Measurements from ENCODE around the gene CCDC24.

DNA sequence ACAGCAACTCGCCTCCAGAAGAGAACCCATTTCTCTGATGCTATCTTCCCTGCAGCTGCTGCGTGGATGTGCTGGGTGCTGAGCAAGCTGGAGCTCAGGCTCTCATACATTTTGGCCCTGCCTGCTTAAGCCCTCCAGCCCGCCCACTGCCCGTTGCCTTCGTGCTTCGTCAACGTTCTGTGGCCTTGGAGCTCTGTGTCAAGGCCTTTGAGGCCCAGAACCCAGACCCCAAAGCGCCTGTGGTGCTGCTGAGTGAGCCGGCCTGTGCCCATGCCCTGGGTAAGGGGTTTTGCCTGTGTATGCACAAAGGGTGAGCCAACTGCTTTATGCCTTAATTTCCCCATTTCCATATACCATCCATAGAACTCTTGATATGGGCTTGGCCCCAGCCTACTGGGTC lies 20.5 kb upstream of the CCDC24 start:
- TF ChIP-seq, protein P1, sequence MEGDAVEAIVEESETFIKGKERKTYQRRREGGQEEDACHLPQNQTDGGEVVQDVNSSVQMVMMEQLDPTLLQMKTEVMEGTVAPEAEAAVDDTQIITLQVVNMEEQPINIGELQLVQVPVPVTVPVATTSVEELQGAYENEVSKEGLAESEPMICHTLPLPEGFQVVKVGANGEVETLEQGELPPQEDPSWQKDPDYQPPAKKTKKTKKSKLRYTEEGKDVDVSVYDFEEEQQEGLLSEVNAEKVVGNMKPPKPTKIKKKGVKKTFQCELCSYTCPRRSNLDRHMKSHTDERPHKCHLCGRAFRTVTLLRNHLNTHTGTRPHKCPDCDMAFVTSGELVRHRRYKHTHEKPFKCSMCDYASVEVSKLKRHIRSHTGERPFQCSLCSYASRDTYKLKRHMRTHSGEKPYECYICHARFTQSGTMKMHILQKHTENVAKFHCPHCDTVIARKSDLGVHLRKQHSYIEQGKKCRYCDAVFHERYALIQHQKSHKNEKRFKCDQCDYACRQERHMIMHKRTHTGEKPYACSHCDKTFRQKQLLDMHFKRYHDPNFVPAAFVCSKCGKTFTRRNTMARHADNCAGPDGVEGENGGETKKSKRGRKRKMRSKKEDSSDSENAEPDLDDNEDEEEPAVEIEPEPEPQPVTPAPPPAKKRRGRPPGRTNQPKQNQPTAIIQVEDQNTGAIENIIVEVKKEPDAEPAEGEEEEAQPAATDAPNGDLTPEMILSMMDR (conservative IDR thresholded peaks at IDR 0.05), result no peak
- no peak for TF ChIP-seq ZFX (IDR thresholded peaks at IDR 0.05)
